ENCODE data around the gene EME2. TPM values are rescaled to one million over a fixed set of nuclear protein-coding genes. Genes with fewer than 3 reads are reported as not detected.

EME2 gene
- total RNA-seq, 1 donor from 2014 or later = 5.5 TPM

GRCh38 chr16:1767116-1767994 is 5.3 kb upstream of the EME2 start:
- DNase-seq = no peak

- DNase-seq = no peak
These were observed 4.4 kb upstream of the EME2 start for GRCh38 chr16:1768061-1768766.

GRCh38 chr16:1768767-1769401 is 3.7 kb upstream of the EME2 start:
- no peak for DNase-seq

- no peak for DNase-seq
These were observed 3.0 kb upstream of the EME2 start for GRCh38 chr16:1769402-1770300.

GRCh38 chr16:1770328-1771187 is 2.1 kb upstream of the EME2 start:
- DNase-seq = no peak

- no peak for DNase-seq
These were observed 1.3 kb upstream of the EME2 start, which contains the start of gene NME3 for GRCh38 chr16:1771188-1771863. Gene NME3, minus strand, starts transcription at chr16:1771543. Its CDS starts 9 bp downstream, at chr16:1771534.

- DNase-seq = peak; percentile 23
These were observed 697 bp upstream of the EME2 start for GRCh38 chr16:1771864-1772361.

GRCh38 chr16:1772908-1773702 is 495 bp downstream of the EME2 start, which contains the start of gene MRPS34:
Gene MRPS34, minus strand, starts transcription at chr16:1773134. Its CDS starts 15 bp downstream, at chr16:1773119.
- DNase-seq = peak; percentile 57

- DNase-seq = no peak
These were observed 1.3 kb downstream of the EME2 start for GRCh38 chr16:1773703-1774447.

GRCh38 chr16:1774448-1774780 is 1.8 kb downstream of the EME2 start:
- no peak for DNase-seq

- DNase-seq = no peak
These were observed 2.6 kb downstream of the EME2 start for GRCh38 chr16:1775006-1775845.

GRCh38 chr16:1775846-1776671 is 3.4 kb downstream of the EME2 start:
- no peak for DNase-seq

- DNase-seq = no peak
These were observed 4.0 kb downstream of the EME2 start for GRCh38 chr16:1776672-1776955.

- DNase-seq = no peak
These were observed 4.4 kb downstream of the EME2 start for GRCh38 chr16:1776991-1777374.

- DNase-seq = no peak
These were observed 5.0 kb downstream of the EME2 start for GRCh38 chr16:1777375-1778199.

Measured in skin of body (tissue), 2 donors.